Ovary (tissue), 9 donors: ENCODE measurements around the gene RAD52. TPM values are rescaled to one million over a fixed set of nuclear protein-coding genes. Genes with fewer than 3 reads are reported as not detected.

Source experiments
- DNase-seq, 5 donors: peaks; one replicate each; pipeline ENCODE4 v3.0.0-alpha.2; 2019 to 2020
- H3K27ac ChIP-seq, 2 donors: fragments of 200-600 bp; one replicate each; pipeline versions ENCODE4 v1.5.1 to v1.8.0; 2019 to 2022
- H3K27me3 ChIP-seq: fragments of 200-600 bp; one replicate; pipeline ENCODE4 v1.8.0; 2022
- H3K36me3 ChIP-seq: fragments of 200-600 bp; sonication (generic); one replicate; pipeline ENCODE4 v1.5.1; 2019
- H3K4me1 ChIP-seq: one replicate; pipeline ENCODE4 v1.8.1; 2013; ENCODE audit warnings: mild to moderate bottlenecking, moderate library complexity; ENCODE audit not compliant: insufficient read depth
- H3K4me3 ChIP-seq: fragments of 200-600 bp; sonication (generic); one replicate; pipeline ENCODE4 v1.5.1; 2017
- H3K9me3 ChIP-seq, 2 donors: fragments of 200-600 bp in 1 of 2; sonication (generic) in 1 of 2; one replicate each; pipeline versions ENCODE4 v1.5.1 to v1.8.1; 2013 to 2019; ENCODE audit warnings: mild to moderate bottlenecking in 1 of 2, moderate library complexity in 1 of 2
- CTCF ChIP-seq, 3 donors: fragments of 450-650 bp in 2 of 3; fragments of 200-600 bp in 1 of 3; IDR thresholded peaks; one replicate each; pipeline versions ENCODE4 v1.5.1 to v1.8.0; 2016 to 2022; ENCODE audit warnings: antibody characterized with exemption in 3 of 3, mild to moderate bottlenecking in 1 of 3
- EP300 ChIP-seq: sonication (generic); formaldehyde crosslinking; IDR thresholded peaks from one replicate; pipeline ENCODE4 v1.6.1; 2017; ENCODE audit warnings: antibody characterized with exemption
- POLR2A ChIP-seq: fragments of 450-650 bp; IDR thresholded peaks from one replicate; pipeline ENCODE4 v1.6.1; 2017; ENCODE audit warnings: antibody characterized with exemption, mild to moderate bottlenecking, moderate library complexity
- WGBS, 3 donors: extraction: QIAGEN DNeasy Blood & Tissue Kit in 1 of 3; methylation state at CpG; one replicate each; pipeline versions ENCODE4 v1.1.5 to v1.1.7; 2013 to 2017; 5-methylcytosine and 5-hydroxymethylcytosine counted together
- intact Hi-C, 4 donors: fragments of 100-400 bp; cut with DNase I; formaldehyde crosslinking; loops; one replicate each; pipeline versions ENCODE4 v1.11.0 to v1.15.1; 2022 to 2023
- polyA plus RNA-seq, 2 donors: library from polyadenylated mRNA; stranded (reverse); fragments of 200-250 nt in 1 of 2; fragments of 350-450 nt in 1 of 2; fragmentation: Illumina TruSeq in 1 of 2; extraction: RNeasy Lipid Tissue Mini Kit (QIAGEN cat#74804) in 1 of 2; gene quantifications; one replicate each; pipeline ENCODE4 v1.2.3, GENCODE V29; 2013 to 2014
- total RNA-seq, 7 donors: library from RNA; depleted of rRNA in 2 of 7; stranded (reverse); fragments of >200 nt in 2 of 7; fragmentation: NEBNext Ultra II Directional in 3 of 7; extraction: Animal tissue kit (Norgen Biotek cat#: 25700) in 3 of 7; gene quantifications; one replicate each; pipeline versions ENCODE4 v1.1.0 to v1.2.4, GENCODE V29; 2016 to 2023
- donor health status: DM: no; HTN: no; CAD: no; lungs with moderate emphysema.
- donor health status: DM: no; HTN: no; CAD: no.
- donor health status: Bipolar disorder and iron deficiency.
- donor health status: DM: yes; HTN: yes; CAD: no.
- donor health status: DM: no; HTN: no; CAD: no.
- donor health status: DM: yes; HTN: yes; CAD: no.

Gene RAD52
- total and polyA plus RNA-seq, 9 donors = 8.9 to 20.2 (median 13.0) TPM

- Histone ChIP-seq H3K9me3 (no peaks in the 10 kb centered on the region), H3K4me1 (no peaks in the 10 kb centered on the region), H3K4me3 (no peak overlapping the region), H3K27ac (no peak overlapping the region), H3K27me3 (no peaks in the 10 kb centered on the region), H3K36me3 (no peaks in the 10 kb centered on the region)
- no peak for TF ChIP-seq POLR2A
- no peak for TF ChIP-seq EP300
- TF ChIP-seq CTCF (IDR thresholded peaks at IDR 0.05) = no peak
- 91 to 96% (median 94%) methylated on average over 5 of the region's 5 CpGs for WGBS, 3 donors
- DNase-seq = no peak
- intact Hi-C loops = no loop called here
Observed at GRCh38 chr12:867905-868304, 81.6 kb downstream of the RAD52 start.

GRCh38 chr12:865614-866013 is 83.9 kb downstream of the RAD52 start:
- TF ChIP-seq POLR2A (no peak), CTCF (IDR thresholded peaks at IDR 0.05) (no peak), EP300 (no peak)
- H3K9me3 ChIP-seq = no peaks in the 10 kb centered on the region
- DNase-seq = no peak
- no peak overlapping the region for H3K4me3 ChIP-seq
- H3K27me3 ChIP-seq = no peaks in the 10 kb centered on the region
- no peaks in the 10 kb centered on the region for H3K4me1 ChIP-seq
- H3K27ac ChIP-seq = no peak overlapping the region
- 56 to 86% (median 69%) methylated on average over 1 of the region's 1 CpG for WGBS, 3 donors
- no peaks in the 10 kb centered on the region for H3K36me3 ChIP-seq
- intact Hi-C loops = no loop called here

- H3K36me3 ChIP-seq = no peaks in the 10 kb centered on the region
- intact Hi-C loops = no loop called here
- TF ChIP-seq CTCF (IDR thresholded peaks at IDR 0.05) (no peak), EP300 (no peak), POLR2A (no peak)
- no peaks in the 10 kb centered on the region for H3K27me3 ChIP-seq
- no peaks in the 10 kb centered on the region for H3K4me1 ChIP-seq
- WGBS, 3 donors = 45 to 65% (median 59%) methylated on average over 1 of the region's 1 CpG
- no peak overlapping the region for H3K4me3 ChIP-seq
- no peaks in the 10 kb centered on the region for H3K9me3 ChIP-seq
- no peak for DNase-seq
- no peak overlapping the region for H3K27ac ChIP-seq
Observed at GRCh38 chr12:863285-863684, 86.2 kb downstream of the RAD52 start.

- Histone ChIP-seq H3K4me3 (no peak overlapping the region), H3K36me3 (no peaks in the 10 kb centered on the region), H3K9me3 (no peaks in the 10 kb centered on the region), H3K27me3 (no peaks in the 10 kb centered on the region), H3K27ac (no peak overlapping the region), H3K4me1 (no peaks in the 10 kb centered on the region)
- no peak for TF ChIP-seq CTCF (IDR thresholded peaks at IDR 0.05)
- 90 to 93% (median 93%) methylated on average over 4 of the region's 4 CpGs for WGBS, 3 donors
- intact Hi-C loops = no loop called here
- DNase-seq = no peak
Observed at GRCh38 chr12:862303-862911, 87.1 kb downstream of the RAD52 start.

Other genes with a start within 250 kb of the RAD52 start
- gene WNK1, start 197.1 kb downstream of the RAD52 start, total RNA-seq = 100 to 1,000 TPM in 4 of 7 donors, 10 to 100 TPM in 3; 79.6 to 144 (median 102) TPM
- gene WNK1, start 197.1 kb downstream of the RAD52 start, polyA plus RNA-seq = 10 to 100 TPM; 26.0 to 88.6 TPM
- 10 to 100 TPM; 22.6 to 65.2 (median 54.3) TPM for gene ERC1, start 41.5 kb upstream of the RAD52 start, total RNA-seq
- 10 to 100 TPM; 10.4 to 32.2 TPM for gene ERC1, start 41.5 kb upstream of the RAD52 start, polyA plus RNA-seq